Raji (cell line): ENCODE measurements around the gene CALML6.
A peak's percentile ranks its signal among the peaks of the same experiment; 100 is the strongest.

ENCODE experiments used
- POLR2A ChIP-seq: IDR thresholded peaks from 2 replicates; pipeline ENCODE4 v1.6.1; 2011; ENCODE audit warnings: low read depth, low read length, control low read depth; ENCODE audit not compliant: insufficient read depth

CALML6 gene

GRCh38 chr1:1889847-1890505, 25.1 kb upstream of the CALML6 start:
- TF ChIP-seq POLR2A: peak; percentile 39; the same call in 1 of the 2 replicates

GRCh38 chr1:1890506-1891348, 24.3 kb upstream of the CALML6 start, which contains the start of gene GNB1:
Gene GNB1, minus strand, starts transcription at chr1:1891087. Its CDS starts 65,634 bp downstream, at chr1:1825453.
- peak; percentile 71 for TF ChIP-seq POLR2A

GRCh38 chr1:1891349-1892078, 23.5 kb upstream of the CALML6 start:
- peak; percentile 39 for TF ChIP-seq POLR2A

GRCh38 chr1:1892079-1892762, 22.8 kb upstream of the CALML6 start:
- TF ChIP-seq POLR2A: no peak

GRCh38 chr1:1892763-1893120, 22.3 kb upstream of the CALML6 start:
- no peak for TF ChIP-seq POLR2A

- peak; percentile 29; the same call in 1 of the 2 replicates for TF ChIP-seq POLR2A
Observed at GRCh38 chr1:1893291-1893985, 21.6 kb upstream of the CALML6 start.

- TF ChIP-seq POLR2A: peak; percentile 21; the same call in 1 of the 2 replicates
Observed at GRCh38 chr1:1893997-1894353, 21.1 kb upstream of the CALML6 start.

- TF ChIP-seq POLR2A: peak; percentile 19; the same call in 1 of the 2 replicates
Observed at GRCh38 chr1:1894354-1895059, 20.6 kb upstream of the CALML6 start.

GRCh38 chr1:1895060-1895418, 20.0 kb upstream of the CALML6 start:
- no peak for TF ChIP-seq POLR2A

- TF ChIP-seq POLR2A: peak; percentile 68
Observed at GRCh38 chr1:1895456-1896336, 19.4 kb upstream of the CALML6 start.

GRCh38 chr1:1898246-1898933, 16.7 kb upstream of the CALML6 start:
- no peak for TF ChIP-seq POLR2A

- TF ChIP-seq POLR2A: no peak
Observed at GRCh38 chr1:1899266-1899966, 15.6 kb upstream of the CALML6 start.
